ENCODE data around the gene PKM.
A peak's percentile ranks its signal among the peaks of the same experiment; 100 is the strongest.

Gene PKM

DNA sequence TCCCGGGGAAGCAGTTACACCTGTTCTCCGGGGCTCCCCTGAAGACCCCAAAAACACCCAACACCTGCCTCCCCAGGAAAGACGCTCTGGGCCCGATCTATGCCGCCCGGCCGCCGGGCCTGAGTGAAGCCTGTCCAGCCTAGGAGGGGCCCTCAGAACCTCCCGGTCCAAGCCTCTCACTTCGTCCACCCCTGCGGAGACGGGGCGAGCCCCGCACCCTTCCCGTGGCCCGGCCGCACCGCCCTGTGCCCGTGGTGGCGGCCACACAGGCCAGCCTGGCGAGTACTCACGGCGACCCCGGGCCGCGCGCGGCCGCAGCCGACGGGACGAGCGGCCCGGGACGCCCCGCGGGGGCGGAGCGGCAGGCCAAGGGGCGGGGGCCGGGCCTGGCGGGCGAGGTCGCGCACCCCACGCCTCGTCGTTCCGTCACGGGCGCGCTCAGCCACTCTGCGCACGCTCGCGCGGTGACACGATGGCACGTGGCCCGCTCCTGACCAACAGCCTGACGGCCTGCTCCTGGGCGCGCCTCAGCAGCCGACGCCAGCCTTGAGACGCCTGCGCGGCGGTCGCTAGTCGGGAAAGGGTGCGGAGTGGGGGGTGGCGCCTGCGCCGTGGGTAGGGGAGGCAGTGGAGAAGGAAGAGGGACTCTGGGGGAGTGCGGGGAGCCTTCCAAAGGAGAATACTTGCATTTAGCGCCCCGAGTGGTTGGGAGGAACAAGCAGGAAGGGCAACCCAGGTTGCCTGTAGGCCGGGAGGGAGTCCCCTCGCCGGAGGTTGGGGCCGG, 41.4 kb upstream of the PKM start, which contains the start of gene PARP6:
PARP6 (minus strand) TSS at position 342 of the 784 bp plus-strand sequence. CDS start 5,077 bp downstream, outside the sequence.
- DNase-seq (ENCODE audit: low spot score) = peak; percentile 99
- in situ Hi-C loops (cut with MboI; ENCODE audit: low sequenced_read_pairs, unreplicated experiment) = no loop called here
- TF ChIP-seq, protein P1, sequence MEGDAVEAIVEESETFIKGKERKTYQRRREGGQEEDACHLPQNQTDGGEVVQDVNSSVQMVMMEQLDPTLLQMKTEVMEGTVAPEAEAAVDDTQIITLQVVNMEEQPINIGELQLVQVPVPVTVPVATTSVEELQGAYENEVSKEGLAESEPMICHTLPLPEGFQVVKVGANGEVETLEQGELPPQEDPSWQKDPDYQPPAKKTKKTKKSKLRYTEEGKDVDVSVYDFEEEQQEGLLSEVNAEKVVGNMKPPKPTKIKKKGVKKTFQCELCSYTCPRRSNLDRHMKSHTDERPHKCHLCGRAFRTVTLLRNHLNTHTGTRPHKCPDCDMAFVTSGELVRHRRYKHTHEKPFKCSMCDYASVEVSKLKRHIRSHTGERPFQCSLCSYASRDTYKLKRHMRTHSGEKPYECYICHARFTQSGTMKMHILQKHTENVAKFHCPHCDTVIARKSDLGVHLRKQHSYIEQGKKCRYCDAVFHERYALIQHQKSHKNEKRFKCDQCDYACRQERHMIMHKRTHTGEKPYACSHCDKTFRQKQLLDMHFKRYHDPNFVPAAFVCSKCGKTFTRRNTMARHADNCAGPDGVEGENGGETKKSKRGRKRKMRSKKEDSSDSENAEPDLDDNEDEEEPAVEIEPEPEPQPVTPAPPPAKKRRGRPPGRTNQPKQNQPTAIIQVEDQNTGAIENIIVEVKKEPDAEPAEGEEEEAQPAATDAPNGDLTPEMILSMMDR (IDR thresholded peaks at IDR 0.05; ENCODE audit: borderline replicate concordance, control extremely low read depth, extremely low read depth, insufficient read depth, missing control alignments) = peak; percentile 69

DNA sequence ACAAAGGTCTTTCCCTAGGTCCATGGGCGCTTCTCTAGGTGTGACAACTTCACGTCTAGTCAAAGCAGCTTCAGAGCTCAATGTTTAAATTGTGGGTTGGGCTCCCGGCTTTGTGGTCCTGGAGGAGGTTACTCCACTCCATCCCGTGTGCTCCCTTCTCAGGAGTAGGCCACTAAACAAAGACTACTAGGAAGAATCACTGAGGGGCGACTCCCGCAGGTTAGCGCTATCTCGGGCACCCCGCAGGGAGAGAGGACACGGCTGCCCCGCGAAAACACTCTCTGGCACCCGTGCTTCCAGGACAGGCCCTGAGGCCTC, 40.9 kb upstream of the PKM start:
- in situ Hi-C loops (cut with MboI; ENCODE audit: low sequenced_read_pairs, unreplicated experiment) = no loop called here
- no peak for DNase-seq (ENCODE audit: low spot score)
- TF ChIP-seq, protein P1 (IDR thresholded peaks at IDR 0.05; ENCODE audit: borderline replicate concordance, control extremely low read depth, extremely low read depth, insufficient read depth, missing control alignments) = no peak

DNA sequence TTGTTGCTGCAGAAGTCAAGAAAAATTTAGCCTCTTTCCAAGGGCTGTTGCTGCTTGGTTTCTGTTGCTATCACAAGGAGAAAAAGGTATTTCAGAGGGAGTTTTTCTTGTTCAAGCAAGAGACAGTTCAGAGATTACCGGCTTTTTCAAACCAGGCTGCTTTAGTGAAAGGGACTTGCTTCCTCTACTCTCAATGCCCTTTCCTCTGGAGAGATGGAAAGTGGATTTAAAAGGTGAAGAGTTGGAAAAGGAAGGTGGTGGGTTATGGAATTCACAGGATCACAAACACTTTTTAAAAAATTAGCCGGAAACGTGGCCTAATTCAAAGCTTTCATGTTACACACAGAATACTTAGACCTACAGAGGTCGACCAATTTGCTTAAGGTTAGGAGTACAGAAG, 40.2 kb upstream of the PKM start:
- no peak for DNase-seq (ENCODE audit: low spot score)
- TF ChIP-seq, protein P1 (IDR thresholded peaks at IDR 0.05; ENCODE audit: borderline replicate concordance, control extremely low read depth, extremely low read depth, insufficient read depth, missing control alignments) = no peak
- in situ Hi-C loops (cut with MboI; ENCODE audit: low sequenced_read_pairs, unreplicated experiment) = no loop called here

DNA sequence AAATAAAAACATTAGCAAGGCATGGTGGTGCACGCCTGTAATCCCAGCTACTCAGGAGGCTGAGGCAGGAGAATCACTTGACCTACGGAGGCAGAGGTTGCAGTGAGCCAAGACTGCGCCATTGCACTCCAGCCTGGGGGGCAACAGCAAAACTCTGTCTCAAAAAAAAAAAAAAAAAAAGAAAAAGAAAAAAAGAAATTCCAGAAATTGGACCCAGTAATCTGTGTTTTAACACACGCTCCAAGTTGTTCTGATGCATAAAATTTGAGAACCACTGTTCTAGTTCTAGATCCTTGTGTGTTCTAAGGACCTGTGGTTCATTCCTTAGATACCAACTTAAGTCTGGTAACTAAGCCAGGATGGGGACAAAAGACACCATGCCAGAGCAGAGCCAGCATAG, 38.7 kb upstream of the PKM start:
- TF ChIP-seq, protein P1 (IDR thresholded peaks at IDR 0.05; ENCODE audit: borderline replicate concordance, control extremely low read depth, extremely low read depth, insufficient read depth, missing control alignments) = no peak
- in situ Hi-C loops (cut with MboI; ENCODE audit: low sequenced_read_pairs, unreplicated experiment) = no loop called here
- no peak for DNase-seq (ENCODE audit: low spot score)

DNA sequence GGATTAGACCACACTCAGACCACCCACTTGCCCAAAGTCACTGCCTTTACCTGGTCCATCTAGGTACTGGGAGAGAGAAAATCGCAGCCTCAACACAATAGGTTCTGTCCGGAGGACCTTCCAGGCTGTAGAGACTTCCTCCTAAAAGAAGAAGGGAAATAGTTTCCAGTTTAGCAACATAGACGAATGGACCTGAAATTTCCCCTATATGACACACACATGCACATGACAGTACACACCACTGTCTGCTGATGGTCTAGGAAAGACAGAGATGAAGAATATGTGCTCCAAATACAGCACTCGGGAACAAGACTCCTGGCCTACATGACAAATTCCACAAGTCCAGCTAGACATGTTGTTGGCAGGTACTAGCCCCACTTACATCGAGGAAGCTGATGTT, 34.0 kb upstream of the PKM start:
- in situ Hi-C loops (cut with MboI; ENCODE audit: low sequenced_read_pairs, unreplicated experiment) = no loop called here
- no peak for DNase-seq (ENCODE audit: low spot score)
- TF ChIP-seq, protein P1 (IDR thresholded peaks at IDR 0.05; ENCODE audit: borderline replicate concordance, control extremely low read depth, extremely low read depth, insufficient read depth, missing control alignments) = no peak

DNA sequence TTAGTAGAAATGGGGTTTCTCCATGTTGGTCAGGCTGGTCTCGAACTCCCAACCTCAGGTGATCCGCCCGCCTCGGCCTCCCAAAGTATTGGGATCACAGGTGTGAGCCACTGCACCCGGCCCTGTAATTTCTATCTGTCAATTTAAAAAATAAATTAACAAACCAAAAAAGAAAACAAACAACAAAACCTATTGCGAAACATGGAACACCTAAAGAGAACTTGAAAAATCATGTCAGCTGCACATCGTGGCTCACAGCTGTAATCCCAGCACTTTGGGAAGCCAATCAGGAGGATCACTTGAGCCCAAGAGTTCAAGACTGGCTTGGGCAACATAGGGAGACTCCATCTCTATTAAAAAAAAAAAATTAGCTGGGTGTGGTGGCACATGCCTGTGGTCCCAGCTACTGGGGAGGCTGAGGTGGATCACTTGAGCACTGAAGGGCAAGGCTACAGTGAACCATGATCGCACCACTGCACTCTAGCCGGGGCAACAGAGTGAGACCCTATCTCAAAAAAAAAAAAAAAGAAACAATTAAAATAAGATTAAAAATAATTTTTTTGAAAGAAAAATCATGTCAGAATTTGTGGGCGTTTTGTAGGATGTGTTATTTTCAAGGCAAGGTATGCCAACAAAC, 21.8 kb upstream of the PKM start:
- TF ChIP-seq, protein P1 (IDR thresholded peaks at IDR 0.05; ENCODE audit: borderline replicate concordance, control extremely low read depth, extremely low read depth, insufficient read depth, missing control alignments) = no peak
- no peak for DNase-seq (ENCODE audit: low spot score)
- in situ Hi-C loops (cut with MboI; ENCODE audit: low sequenced_read_pairs, unreplicated experiment) = no loop called here

Measured in GM13976 (cell line).